SK-N-MC (cell line): Measurements from ENCODE around the gene MCC.

Source experiments
- EZH2 ChIP-seq: fragments of 200-600 bp; sonication (generic); IDR thresholded peaks from one replicate; pipeline ENCODE4 v1.6.1; 2017; ENCODE audit warnings: antibody characterized with exemption
- FOXP2 ChIP-seq: optimal IDR thresholded peaks from 2 replicates; pipeline ENCODE3; 2011; ENCODE audit warnings: mild to moderate bottlenecking, moderate library complexity; ENCODE audit not compliant: insufficient read depth; ENCODE audit errors: extremely low read length, control extremely low read depth

- TF ChIP-seq EZH2 (no peak), FOXP2 (no peak)
Measured at GRCh38 chr5:113209498-113209897, 278.8 kb downstream of the MCC start.
